GM21423 (cell line): Measurements from ENCODE around the gene USP51.
"Not testable (repeated sequence)": the region's sequence is repeated elsewhere in the genome, so short reads cannot be mapped to it uniquely, and the experiment has no call there.

Experiments
- ATAC-seq: cut with Tn5 transposase; IDR thresholded peaks from one replicate; pipeline ENCODE4 v1.9.1; 2021; ENCODE audit warnings: mild to moderate bottlenecking, moderate library complexity; ENCODE audit not compliant: unreplicated experiment

The USP51 gene

DNA sequence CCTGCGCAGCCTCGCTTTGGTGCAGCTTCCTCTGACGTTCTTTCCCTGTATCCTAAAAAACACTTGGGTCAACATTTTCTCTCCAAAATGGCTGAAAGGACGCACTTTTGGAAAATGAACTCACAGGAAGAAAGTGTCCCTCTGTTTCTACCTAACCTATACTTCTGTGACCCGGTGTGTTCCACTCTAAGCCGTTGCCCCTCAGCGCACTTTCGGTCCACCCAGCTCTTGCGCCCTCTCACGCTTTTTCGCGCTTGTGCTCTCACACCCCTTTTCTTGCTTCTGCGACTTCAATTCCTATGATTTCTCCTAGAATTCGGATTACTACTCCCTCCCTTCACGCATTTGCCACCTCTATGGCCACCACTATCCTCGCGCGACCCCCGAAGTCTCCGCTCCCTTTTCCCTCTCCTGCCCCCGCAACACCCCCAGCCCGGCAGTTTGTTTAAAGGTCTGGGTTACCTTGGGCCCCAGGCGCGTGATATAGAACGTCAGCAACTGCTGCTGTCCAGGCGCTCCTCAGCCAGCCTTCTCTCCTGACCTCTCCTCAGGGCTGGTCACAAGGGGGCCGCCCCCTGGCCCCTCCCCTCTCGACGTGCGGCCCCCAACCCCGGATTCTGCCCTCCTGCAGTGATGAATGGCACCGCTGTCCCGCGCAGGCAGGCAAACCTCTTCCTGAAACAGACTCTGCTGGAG, at the start of gene USP51:
USP51 (minus strand) TSS at position 535 of the 696 bp plus-strand sequence. CDS start 909 bp downstream, outside the sequence.
- peak; percentile 52 for ATAC-seq

DNA sequence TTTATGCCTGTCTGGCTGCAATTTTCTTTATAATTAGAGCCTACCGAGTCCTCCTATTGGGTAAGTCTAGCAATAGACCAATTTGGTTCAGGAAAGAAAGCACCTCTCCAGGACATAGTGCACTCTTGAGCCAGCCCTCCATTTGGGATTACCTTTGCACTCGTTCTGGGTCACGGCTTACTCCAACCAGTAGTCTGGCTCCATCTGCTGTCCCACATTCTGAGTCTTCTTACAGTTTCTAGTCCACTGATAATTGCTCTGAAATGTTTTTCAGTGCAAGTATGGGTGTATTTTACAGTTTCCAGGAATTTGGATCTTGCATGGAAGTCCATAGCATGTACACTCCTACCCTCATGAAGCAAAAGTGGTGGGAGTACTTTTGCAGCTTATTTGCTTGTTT, 34.8 kb upstream of the USP51 start:
- no peak for ATAC-seq

DNA sequence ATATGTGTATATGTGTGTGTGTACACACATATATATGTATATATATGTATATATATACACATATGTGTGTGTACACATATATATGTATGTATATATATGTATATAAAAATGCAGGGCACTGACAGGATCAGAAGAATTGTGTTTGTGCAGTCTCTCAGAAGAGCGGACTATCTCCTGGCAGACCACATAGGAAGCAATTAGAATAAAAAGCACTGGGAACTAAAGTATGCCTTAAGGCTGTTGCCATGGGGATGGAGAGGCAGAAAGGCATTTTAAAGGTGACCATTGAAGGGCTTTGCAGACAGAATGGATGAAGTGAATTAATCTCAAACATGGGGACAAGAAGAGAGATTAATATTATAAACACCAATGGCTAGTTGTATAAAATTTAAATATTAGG, 33.7 kb upstream of the USP51 start:
- no peak for ATAC-seq

DNA sequence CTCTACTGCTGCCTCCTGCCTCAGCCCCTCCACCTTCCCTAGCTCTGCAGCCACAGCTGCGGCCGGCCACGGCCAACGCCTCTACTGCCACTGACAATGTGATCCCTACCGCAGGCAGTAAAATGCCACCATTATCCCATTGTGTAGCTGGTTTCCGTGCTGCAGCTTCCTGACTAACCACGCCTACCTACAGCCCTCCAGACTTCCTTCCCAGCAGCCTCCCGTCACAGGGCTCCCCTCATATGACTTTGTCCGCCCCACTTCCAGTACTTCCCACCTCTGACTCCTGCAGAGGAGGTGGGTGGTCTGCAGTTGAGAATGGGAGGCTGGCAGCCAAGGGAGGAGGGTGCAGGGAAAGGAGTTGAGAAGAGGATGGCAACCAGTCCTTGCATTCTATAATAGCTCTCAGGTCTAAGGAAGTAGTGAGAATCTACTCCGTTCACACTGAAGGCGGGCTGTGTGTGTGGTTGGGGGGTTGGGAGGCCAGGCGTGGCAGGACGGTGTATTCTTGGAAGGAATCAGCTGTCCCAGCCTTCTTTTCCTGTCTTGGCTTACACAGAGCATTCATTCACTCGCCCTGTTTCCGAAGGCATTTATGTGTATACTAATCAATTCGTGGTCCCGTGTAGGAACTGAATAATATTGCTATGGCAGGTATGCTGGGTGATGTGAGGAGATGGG, 33.1 kb upstream of the USP51 start:
- ATAC-seq = no peak

DNA sequence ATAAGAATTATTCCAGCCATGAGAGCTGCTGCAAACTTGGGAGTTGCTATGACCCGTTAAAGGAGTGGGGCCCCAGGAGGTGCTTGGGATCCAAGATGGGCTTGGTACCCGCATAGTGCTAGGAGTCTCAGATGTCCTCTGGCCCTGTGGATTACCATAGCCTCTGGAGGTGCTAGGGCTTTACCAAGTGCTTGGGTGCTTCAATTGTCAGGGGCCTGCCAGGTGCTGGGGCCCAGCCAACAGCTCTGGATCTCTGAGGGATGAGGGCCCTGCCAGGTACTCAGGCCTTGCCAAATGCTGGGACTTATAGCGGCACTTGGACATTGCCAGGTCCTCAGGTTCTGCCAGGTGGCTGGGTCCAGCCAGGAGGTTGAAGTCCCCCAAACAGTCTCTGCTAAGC, 32.0 kb upstream of the USP51 start:
- no peak for ATAC-seq

DNA sequence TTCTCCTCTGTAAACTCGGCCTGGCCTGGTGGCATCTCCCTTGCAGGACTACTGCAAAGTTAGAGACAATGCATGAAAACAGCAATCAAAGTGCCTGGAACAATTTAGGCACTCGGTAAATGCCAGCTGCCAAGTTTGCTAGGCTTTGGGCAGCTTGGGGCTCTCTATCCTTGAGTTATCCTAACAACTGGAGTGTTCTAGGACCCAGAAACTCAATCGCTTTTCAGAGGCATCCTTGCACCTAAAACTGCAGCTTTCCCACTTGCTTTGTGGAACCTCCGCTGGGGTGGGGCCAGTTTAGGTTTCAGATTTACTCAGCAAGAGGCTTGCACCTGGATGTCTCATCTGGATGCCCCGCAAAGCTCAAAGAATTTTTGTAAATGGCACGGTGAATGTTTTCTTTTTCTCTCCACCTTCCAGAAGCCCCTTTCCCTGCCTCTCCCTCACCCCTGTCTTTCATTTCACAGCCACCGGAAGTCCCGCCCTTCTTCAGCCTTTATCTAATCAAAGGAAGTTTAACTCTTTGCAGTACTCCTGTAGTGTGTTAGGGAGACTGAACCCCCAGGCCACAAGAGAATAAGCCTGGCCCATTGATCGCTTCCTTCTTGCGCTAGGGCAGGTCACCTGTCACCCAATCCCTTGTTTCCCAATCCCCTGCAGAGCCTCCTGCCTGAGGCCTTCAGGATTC, 27.3 kb upstream of the USP51 start:
- ATAC-seq = not testable (repeated sequence)

DNA sequence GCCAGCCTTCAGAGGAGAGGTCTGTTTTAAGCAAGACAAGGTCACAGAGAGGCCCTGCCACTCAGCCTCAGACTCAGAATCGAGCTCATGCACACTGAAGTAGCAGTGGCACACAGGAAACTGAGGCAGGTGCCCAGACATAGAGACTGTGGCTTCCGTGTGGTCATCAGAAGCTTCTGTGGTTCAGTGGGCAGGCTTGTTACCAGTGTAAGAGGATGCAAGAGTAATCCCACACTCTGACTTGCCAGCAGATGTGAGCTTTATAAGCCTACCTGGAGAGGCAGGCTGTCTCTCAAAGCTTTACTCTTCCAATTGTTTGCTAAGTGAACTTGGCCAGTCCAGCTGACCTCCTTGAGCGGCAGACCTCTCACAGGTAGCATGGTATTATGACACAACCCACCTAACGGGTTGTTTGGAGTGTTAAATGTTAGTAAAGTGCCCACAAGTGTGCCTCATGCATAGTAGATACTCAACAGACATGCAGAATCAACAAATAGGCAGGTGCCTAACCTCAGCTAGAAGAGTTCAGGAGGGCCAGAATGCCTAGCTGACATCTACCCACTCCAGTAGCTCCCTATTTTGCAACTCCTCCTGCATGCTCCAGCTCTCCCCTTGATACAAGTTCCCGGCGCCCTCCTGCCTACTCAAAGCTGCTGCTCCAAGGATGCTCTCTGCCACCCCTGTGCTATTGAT, 23.5 kb upstream of the USP51 start:
- ATAC-seq = not testable (repeated sequence)

DNA sequence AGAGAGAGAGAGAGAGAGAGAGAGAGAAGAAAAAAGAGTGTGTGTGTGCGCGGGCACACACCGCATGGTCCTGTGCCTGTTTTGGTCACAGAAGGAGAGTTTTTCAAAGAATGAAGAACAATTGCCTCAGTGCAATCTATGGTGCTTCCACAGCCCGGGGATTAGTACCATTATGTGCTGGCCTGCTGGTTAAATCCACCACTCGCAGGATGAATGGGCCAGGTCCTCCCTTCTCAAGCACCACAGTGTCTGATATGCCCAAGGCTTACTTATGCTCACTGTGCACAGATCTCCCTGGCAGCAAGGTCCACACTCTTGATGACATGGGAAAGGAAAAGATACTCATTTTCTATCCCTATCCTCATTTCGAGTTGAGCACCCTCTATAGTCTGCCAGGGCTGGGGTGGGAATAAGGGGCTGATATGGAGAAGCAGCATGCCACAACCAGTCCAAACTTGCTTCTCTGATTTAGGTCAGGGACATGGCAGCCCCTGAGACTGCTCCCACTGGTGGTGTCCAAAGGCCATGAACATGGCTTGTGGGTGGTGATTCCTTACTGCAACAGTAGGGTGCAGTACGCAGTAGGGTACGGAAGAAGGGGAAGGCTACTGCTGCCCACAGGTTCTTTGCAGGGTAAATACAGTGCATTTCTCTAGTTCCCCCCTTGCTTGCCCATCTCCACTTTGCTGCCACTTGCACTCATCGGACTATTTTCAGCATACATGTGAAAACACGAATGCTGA, 18.9 kb upstream of the USP51 start:
- not testable (repeated sequence) for ATAC-seq

DNA sequence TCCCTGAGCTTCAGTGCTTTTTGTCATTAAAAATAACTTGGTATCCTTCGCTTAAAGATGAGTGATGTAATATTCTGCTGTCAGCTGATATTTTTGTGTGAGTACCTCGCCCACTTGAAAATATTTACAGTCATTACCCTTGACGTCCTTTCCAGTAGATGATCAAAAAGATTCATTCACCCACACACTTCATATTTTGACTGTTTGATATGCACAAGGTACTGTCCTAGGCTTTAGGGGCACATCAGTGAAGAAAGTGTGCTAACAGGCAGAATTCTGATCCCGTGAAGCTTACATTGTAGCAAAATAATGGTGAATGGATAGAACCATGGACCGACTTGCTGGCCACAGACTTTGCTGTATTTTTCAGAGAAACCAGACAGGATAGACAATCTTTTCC, 18.1 kb upstream of the USP51 start:
- not testable (repeated sequence) for ATAC-seq

DNA sequence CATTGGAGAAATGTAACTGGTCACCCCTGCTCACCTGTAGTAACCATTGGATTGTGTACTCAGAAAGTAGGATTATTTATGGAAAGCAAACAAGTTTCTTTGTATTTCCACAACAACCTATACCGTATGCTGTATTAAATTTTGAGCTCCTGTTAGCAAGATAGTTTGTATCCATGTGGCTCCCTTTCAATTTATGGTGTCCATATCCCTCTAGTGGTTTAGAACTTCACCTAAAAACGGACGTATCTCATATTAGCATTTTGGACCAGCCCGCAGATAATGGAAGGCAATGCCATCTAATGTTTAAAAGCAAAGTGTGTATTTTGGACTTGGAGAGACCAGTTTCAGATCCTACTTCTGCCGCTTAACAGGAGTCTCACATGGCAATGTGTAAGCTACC, 17.4 kb upstream of the USP51 start:
- not testable (repeated sequence) for ATAC-seq

DNA sequence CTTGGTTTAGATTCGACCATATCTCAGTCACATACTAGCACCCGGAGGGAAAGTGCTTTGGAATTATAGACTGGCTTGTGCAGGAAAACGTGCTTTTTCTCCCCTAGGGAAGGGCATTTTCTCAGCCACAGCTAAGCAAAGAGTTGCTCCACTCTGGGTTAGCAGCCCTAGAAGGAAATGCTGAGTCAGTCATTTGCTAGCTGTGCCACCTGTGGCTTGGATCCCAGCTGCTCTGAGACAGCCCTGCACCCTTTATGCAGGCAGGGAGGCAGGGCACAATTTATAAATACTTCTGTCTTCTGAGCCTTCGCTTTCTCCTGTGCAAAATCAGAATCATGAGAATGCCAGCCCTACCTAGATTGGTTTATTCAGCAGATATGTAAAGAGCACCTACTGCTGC, 1.3 kb upstream of the USP51 start:
- no peak for ATAC-seq

DNA sequence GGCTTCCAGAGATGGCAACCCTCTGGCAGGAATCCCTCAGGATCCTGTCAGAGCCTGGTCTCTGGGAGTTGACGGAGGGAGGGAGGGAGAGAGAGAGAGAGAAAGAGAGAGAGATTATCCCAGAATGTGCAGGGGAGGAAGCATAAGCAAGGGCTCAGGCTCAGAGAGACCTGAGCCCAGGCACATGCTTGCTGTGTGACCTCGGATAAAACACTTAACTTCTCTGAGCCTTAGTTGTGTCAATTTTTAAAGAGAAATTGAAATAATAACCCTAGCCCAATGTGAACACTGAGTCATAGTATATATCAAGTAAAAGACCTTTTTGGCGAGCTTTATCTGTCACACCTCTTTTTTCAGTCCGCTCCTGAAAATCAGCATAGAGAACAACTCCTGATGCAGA, 473 bp upstream of the USP51 start:
- ATAC-seq = no peak

DNA sequence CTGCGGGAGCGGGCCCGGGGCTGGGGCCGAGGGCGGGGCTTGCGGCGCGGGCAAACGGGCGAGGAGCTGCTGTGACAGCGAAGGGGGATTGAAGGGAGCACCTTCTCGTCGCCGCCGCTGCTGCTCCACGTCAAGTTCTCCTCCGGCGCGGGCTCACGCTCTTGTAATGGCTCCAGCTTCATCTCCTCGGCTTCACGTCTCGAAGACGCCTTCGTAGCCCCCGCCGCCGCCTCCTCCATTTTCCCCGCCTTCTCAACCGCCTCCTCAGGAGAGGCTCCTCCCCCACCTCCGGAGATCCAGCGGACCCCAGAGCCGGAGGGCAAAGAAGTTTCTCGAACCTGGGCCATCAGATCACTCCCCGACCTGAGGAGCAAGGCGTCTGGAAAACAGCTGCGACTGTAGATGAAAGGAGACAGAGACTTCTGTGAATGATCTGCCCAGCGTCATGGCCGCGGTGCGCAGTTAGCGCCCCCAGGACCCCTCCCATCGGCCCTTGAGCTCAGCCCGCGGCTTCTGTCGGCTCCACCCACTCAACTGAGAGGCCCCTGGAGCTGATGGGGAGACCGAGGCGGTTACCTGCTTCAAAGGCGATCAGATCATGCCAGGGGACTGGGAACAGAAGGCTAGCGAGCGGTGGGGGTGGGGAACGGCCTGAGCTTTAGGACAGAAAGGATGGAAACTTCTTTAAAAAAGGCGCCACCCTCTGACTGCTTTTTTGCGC, 895 bp downstream of the USP51 start:
- ATAC-seq = peak; percentile 54

DNA sequence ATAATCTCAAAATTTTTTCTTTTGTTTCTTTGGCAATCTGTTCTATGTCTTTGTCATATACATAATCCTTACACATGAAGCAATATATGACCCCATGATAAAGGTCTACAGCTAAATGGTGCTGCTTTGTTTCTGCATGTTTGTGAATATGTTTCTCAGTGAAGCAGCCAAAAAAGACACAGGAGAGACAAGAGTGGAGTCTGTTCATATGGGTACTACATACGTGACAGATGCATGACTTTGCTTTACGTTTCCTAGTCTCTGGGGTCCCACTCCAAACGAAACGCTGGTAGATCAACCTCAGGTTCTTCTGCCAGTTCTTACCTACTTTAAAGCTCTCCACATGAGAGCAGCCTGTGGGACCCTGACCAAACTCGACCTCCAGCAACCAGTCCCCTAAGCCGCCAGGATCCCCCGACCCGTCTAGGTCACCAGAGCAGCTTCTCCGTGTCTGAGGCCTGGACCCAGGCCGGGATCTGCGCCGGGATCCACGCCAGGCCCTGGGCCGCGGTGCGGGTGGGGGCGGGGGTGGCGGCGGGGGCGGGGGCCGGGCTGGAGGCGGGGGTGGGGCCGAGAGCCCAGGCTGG, 1.5 kb downstream of the USP51 start:
- ATAC-seq = no peak

DNA sequence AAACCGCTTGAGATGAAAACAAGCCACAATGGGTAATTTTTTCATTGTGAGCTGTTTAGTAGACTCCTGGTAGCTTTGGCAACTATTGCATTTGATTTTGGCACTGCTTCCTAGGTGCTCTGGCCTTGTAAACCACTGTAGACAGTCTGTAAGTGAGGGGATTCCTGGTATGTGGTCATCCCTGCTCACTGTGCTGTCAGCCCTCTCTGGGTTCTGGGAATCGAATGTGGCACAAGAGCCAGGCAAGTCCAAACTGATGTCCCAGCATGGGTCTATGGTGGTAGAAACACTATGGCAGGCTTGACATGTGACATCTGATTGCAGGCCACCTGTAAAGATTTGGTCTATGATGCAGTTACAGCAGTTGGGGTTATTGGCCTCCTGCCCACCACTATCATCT, 2.5 kb downstream of the USP51 start:
- no peak for ATAC-seq

DNA sequence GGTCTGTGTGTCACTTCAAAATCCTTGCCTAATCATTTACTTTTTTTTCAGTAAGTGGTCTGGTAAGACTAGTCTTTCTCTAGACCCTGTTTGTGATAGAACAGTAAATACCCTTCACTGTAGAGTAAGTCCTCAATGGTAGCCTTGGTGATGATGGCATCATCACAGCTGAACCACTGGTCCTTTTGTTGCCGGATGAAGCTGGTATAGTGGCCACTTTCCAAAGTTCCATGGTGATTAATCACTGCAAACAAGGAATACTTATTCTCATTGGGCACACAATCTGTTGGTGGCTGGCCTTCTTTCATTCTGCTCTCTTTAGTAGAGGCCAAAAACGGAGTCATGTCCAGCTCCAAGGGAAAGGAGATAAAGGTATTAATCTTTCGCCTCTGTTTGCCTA, 2.9 kb downstream of the USP51 start:
- ATAC-seq = no peak

DNA sequence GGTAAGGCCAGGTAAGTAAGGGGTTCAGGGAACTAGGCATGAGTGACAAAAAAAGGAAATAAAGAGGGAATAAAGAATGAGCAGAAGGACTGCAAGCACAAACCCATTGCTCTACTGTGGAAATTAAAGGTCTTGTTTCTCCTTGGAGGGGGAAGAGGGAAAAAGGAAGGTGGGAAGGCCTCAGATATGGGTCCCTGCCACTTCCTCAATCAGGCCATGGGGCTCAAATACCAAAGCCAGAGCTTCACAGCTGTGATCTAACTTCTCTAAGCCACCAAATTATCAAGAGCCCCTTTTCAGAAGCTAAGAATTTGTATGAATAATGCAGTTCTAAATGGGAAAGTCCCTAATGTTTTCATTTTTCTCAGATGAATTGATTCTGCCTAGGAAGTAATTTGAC, 4.7 kb downstream of the USP51 start:
- ATAC-seq = no peak

DNA sequence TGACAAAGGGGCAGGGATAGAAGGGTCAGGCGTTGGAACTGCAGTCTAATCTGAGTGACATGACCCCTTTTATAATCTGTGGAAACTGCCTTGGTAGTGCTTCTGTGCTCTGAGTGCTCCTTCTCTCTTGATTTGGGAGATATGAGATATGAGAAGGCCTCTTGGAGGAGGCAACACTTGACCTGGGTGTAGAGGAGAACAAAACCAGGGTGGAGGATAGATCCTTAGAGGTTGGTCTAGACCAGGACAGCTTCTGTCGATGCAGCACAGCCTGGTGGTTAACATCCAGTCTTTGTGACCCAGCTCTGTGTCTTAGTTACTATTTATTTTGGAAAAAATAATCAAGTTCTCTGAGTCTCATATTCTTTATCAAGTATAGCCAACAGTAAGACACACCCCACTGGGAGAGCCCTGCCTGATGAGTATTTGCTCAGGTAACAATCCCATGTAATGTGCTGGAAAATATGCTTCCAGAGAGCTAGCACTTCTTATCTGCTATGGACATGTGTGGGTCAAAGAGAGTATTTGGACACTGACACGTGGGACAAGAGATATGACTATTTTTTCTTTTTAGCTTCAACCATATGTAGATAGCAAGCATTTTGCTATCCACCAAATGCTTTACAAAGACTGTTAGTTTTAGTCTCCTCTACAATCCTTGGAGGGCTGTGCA, 9.1 kb downstream of the USP51 start:
- ATAC-seq = no peak

DNA sequence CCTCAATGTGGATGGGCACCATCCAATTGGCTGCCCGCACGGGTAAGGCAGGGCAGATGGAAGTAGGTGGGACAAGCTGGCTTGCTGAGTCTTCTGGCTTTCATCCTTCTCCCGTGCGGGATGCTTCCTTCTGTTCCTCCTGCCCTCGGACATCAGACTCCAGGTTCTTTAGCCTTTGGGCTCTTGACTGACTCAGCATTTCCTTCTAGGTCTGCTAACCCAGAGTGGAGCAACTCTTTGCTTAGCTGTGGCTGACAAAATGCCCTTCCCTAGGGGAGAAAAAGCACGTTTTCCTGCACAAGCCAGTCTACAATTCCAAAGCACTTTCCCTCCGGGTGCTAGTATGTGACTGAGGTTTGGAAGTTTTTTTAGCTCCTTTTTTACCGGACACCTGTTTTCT, 9.7 kb downstream of the USP51 start:
- not testable (repeated sequence) for ATAC-seq
